Endothelial cell of umbilical vein (primary cell): Measurements from ENCODE around the gene MTREX.

Experiments
- GATA2 ChIP-seq: IDR thresholded peaks from 2 replicates; pipeline ENCODE4 v1.7.0; 2011; ENCODE audit warnings: low read depth, mild to moderate bottlenecking, moderate library complexity, mixed read lengths, low read length; ENCODE audit not compliant: insufficient read length, insufficient read depth
- POLR2A ChIP-seq: IDR thresholded peaks from 2 replicates; pipeline ENCODE4 v1.6.1; 2012; ENCODE audit warnings: low read depth, mild to moderate bottlenecking, control low read depth, low read length
- TF ChIP-seq, protein P1 (sequence below), 2 donors: IDR thresholded peaks; 1 replicate in 1 of 2; 2 replicates in 1 of 2; pipeline ENCODE4 v1.5.1; 2011; ENCODE audit warnings: low read length in 2 of 2, mild to moderate bottlenecking in 2 of 2, moderate library complexity in 2 of 2, control low read depth in 1 of 2, inconsistent platforms in 1 of 2, low read depth in 1 of 2; ENCODE audit not compliant: insufficient read depth in 1 of 2; ENCODE audit errors: extremely low read depth in 1 of 2

DNA sequence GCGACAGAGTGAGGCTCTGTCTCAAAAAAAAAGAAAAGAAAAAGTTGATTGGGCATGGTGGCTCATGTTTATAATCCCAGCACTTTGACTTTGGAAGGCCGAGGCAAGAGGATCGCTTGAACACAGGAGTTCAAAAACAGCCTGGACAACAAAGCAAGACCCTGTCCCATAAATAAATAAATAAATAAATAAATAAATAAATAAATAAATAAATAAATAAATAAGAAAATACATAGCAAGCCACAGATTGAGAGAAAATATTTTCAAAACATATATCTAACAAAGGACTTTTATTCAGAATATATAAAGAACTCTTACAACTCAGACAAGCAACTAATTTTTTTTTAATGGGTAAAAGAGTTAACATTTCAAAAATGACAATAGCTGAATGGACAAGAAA, 155.8 kb downstream of the MTREX start:
- TF ChIP-seq POLR2A (no peak), GATA2 (no peak)
- TF ChIP-seq, protein P1, sequence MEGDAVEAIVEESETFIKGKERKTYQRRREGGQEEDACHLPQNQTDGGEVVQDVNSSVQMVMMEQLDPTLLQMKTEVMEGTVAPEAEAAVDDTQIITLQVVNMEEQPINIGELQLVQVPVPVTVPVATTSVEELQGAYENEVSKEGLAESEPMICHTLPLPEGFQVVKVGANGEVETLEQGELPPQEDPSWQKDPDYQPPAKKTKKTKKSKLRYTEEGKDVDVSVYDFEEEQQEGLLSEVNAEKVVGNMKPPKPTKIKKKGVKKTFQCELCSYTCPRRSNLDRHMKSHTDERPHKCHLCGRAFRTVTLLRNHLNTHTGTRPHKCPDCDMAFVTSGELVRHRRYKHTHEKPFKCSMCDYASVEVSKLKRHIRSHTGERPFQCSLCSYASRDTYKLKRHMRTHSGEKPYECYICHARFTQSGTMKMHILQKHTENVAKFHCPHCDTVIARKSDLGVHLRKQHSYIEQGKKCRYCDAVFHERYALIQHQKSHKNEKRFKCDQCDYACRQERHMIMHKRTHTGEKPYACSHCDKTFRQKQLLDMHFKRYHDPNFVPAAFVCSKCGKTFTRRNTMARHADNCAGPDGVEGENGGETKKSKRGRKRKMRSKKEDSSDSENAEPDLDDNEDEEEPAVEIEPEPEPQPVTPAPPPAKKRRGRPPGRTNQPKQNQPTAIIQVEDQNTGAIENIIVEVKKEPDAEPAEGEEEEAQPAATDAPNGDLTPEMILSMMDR (IDR thresholded peaks at IDR 0.05; ENCODE audit: extremely low read depth in 1 of 2, insufficient read depth in 1 of 2, low read depth in 1 of 2, low read length in 2 of 2): no peak
